ENCODE measurements around the gene NEK6. TPM values are rescaled to one million over a fixed set of nuclear protein-coding genes. Genes with fewer than 3 reads are reported as not detected.
A peak's percentile ranks its signal among the peaks of the same experiment; 100 is the strongest.

NEK6 gene
- total and polyA plus RNA-seq, 9 of the 15 experiments (the other 6 are each of a cell fraction or from before 2014, with no cell fraction given) = 3.1 to 19.0 (median 8.4) TPM

GRCh38 chr9:124268248-124268647 is 10.5 kb downstream of the NEK6 start:
- Histone ChIP-seq H4K20me1 (replicated peaks; ENCODE audit: control insufficient read depth, insufficient read depth, low read length) (peaks cover 19% of the 10 kb centered on the region), H3K4me2 (ENCODE audit: insufficient read depth, low read length) (no peak overlapping the region), H3K9ac (ENCODE audit: insufficient read depth in 1 of 2, low read depth in 2 of 2, low read length in 2 of 2) (no peak overlapping the region), H3K36me3 (ENCODE audit: control insufficient read depth, insufficient read depth, low read length) (no peaks in the 10 kb centered on the region), H3K27me3 (ENCODE audit: control insufficient read depth in 2 of 2, insufficient read depth in 2 of 2, low read length in 2 of 2) (no peaks in the 10 kb centered on the region), H3K4me3 (no peak overlapping the region), H2AFZ (ENCODE audit: low read depth, low read length) (no peak overlapping the region), H3K9me1 (ENCODE audit: control insufficient read depth, insufficient read depth, low read length) (no peaks in the 10 kb centered on the region), H3K4me1 (replicated peaks in 1 of 2; ENCODE audit: control insufficient read depth in 2 of 2, insufficient read depth in 2 of 2, low read length in 2 of 2) (peaks cover 0 to 13% of the 10 kb centered on the region in 2 experiments; a peak in 1 of 5 replicates), H3K79me2 (ENCODE audit: control insufficient read depth, insufficient read depth, low read length) (0 out of 3 replicates have a peak, but pooled peaks cover 2% of the 10 kb centered on the region), H3K9me3 (replicated peaks; ENCODE audit: control insufficient read depth, insufficient read depth, low read depth, low read length) (no peaks in the 10 kb centered on the region), H3K27ac (ENCODE audit: extremely low read depth, low read depth, low read length) (no peak overlapping the region)
- WGBS (ENCODE audit: insufficient coverage, low coverage, missing lambda C conversion rate) = 49% methylated on average over 3 of the region's 3 CpGs
- FAIRE-seq (no peak), DNase-seq (ENCODE audit: extremely low read depth in 1 of 4, low spot score in 3 of 4) (no peak), ATAC-seq (no peak)
- ChIA-PET POLR2A (no interaction called here), CTCF (ENCODE audit: low intra/inter-chr PET ratio) (no interaction called here)
- no TSS peak for BruUV-seq (replicated peaks)
- TF ChIP-seq ZKSCAN1 (IDR thresholded peaks at IDR 0.05; ENCODE audit: low read depth, low read length) (peak; percentile 85), ZNF407 (IDR thresholded peaks at IDR 0.05; ENCODE audit: low read depth) (no peak), IRF1 (CRISPR knock-in tag; IDR thresholded peaks at IDR 0.05; ENCODE audit: borderline replicate concordance) (no peak)
- in situ Hi-C loops (cut with MboI) = no loop called here
- intact Hi-C loops (cut with micrococcal nuclease) = no loop called here

All from K562 (cell line).